ENCODE results near the gene TRAIP.

GRCh38 chr3:49867871-49868321, 11.5 kb upstream of the TRAIP start:
- TF ChIP-seq CTCF (IDR thresholded peaks at IDR 0.05; ENCODE audit: low read depth, low read length) (no peak), EZH2phosphoT487 (IDR thresholded peaks at IDR 0.05; ENCODE audit: low read depth) (no peak)
